GM03348 (cell line): ENCODE measurements around the gene TRIP6.
"Not testable (repeated sequence)": the region's sequence is repeated elsewhere in the genome, so short reads cannot be mapped to it uniquely, and the experiment has no call there.

Source experiments
- DNase-seq: peaks from one replicate; pipeline ENCODE4 v3.0.0; 2012; ENCODE audit warnings: low spot score

The TRIP6 gene

GRCh38 chr7:100891568-100892247 lies 24.5 kb downstream of the TRIP6 start:
- peak; percentile 2 for DNase-seq

- DNase-seq, result peak; percentile 2
Measured at GRCh38 chr7:100892364-100893317, 25.5 kb downstream of the TRIP6 start.

- peak; percentile 1 for DNase-seq
Measured at GRCh38 chr7:100893318-100893895, 26.2 kb downstream of the TRIP6 start.

- peak; percentile 5 for DNase-seq
Measured at GRCh38 chr7:100893910-100894721, 26.9 kb downstream of the TRIP6 start.

GRCh38 chr7:100894860-100895700 lies 27.9 kb downstream of the TRIP6 start:
- peak; percentile 70 for DNase-seq

- peak; percentile 30 for DNase-seq
Measured at GRCh38 chr7:100895701-100895955, 28.4 kb downstream of the TRIP6 start, which contains the start of gene ACHE. Gene ACHE (minus strand): TSS chr7:100895888. CDS start chr7:100894232, 1,656 bp downstream.

- peak; percentile 3 for DNase-seq
Measured at GRCh38 chr7:100895956-100896731, 29.0 kb downstream of the TRIP6 start.

- peak; percentile 68 for DNase-seq
Measured at GRCh38 chr7:100896732-100897608, 29.8 kb downstream of the TRIP6 start.

GRCh38 chr7:100897772-100898454 lies 30.7 kb downstream of the TRIP6 start:
- DNase-seq, result no peak

- no peak for DNase-seq
Measured at GRCh38 chr7:100899432-100899831, 32.2 kb downstream of the TRIP6 start.

- no peak for DNase-seq
Measured at GRCh38 chr7:100900978-100901377, 33.8 kb downstream of the TRIP6 start.

- no peak for DNase-seq
Measured at GRCh38 chr7:100901921-100902332, 34.7 kb downstream of the TRIP6 start.

GRCh38 chr7:100902638-100903037 lies 35.5 kb downstream of the TRIP6 start:
- DNase-seq, result no peak

GRCh38 chr7:100908512-100908911 lies 41.3 kb downstream of the TRIP6 start:
- DNase-seq, result no peak

- not testable (repeated sequence) for DNase-seq
Measured at GRCh38 chr7:100910443-100910842, 43.3 kb downstream of the TRIP6 start.

- no peak for DNase-seq
Measured at GRCh38 chr7:100911484-100911883, 44.3 kb downstream of the TRIP6 start.

GRCh38 chr7:100914208-100914878 lies 47.2 kb downstream of the TRIP6 start:
- no peak for DNase-seq

- DNase-seq, result no peak
Measured at GRCh38 chr7:100914879-100915447, 47.8 kb downstream of the TRIP6 start.
